Neuronal stem cell (in vitro differentiated cells): ENCODE measurements around the gene SLC22A23.
A peak's percentile ranks its signal among the peaks of the same experiment; 100 is the strongest.

Source experiments
- DNase-seq: peaks from one replicate; pipeline ENCODE4 v3.0.0-alpha.2; 2013; ENCODE audit warnings: low spot score
- H2AFZ ChIP-seq: one replicate; pipeline ENCODE4 v1.6.1; 2013; ENCODE audit warnings: mild to moderate bottlenecking, low read length, inconsistent platforms
- H2AK5ac ChIP-seq: 2 replicates; pipeline ENCODE4 v1.6.1; 2013; ENCODE audit warnings: low read depth, mild to moderate bottlenecking, inconsistent platforms, low read length, moderate library complexity, mixed read lengths
- H2BK120ac ChIP-seq: 2 replicates; pipeline ENCODE4 v1.6.1; 2013; ENCODE audit warnings: low read depth, mild to moderate bottlenecking, inconsistent platforms, low read length, moderate library complexity, mixed read lengths
- H2BK12ac ChIP-seq: one replicate; pipeline ENCODE4 v1.6.1; 2013; ENCODE audit warnings: low read length, inconsistent platforms
- H2BK15ac ChIP-seq: 2 replicates; pipeline ENCODE4 v1.6.1; 2013; ENCODE audit warnings: mild to moderate bottlenecking, low read length, inconsistent platforms, mixed read lengths
- H2BK5ac ChIP-seq: one replicate; pipeline ENCODE4 v1.6.1; 2013; ENCODE audit warnings: inconsistent platforms, mild to moderate bottlenecking, low read length, moderate library complexity
- H3K14ac ChIP-seq: one replicate; pipeline ENCODE4 v1.6.1; 2013; ENCODE audit warnings: low read length, inconsistent platforms
- H3K18ac ChIP-seq: 2 replicates; pipeline ENCODE4 v1.6.1; 2013; ENCODE audit warnings: low read length, inconsistent platforms
- H3K23ac ChIP-seq: 2 replicates; pipeline ENCODE4 v1.6.1; 2013; ENCODE audit warnings: low read depth, mild to moderate bottlenecking, mixed read lengths, low read length, inconsistent platforms; ENCODE audit not compliant: poor library complexity
- H3K27ac ChIP-seq: replicated peaks from 3 replicates; pipeline ENCODE4 v1.5.1; 2013; ENCODE audit warnings: low read length, inconsistent platforms
- H3K27me3 ChIP-seq, 3 experiments: 2 replicates each; pipeline ENCODE4 v1.6.1; 2013; ENCODE audit warnings: low read length in 3 of 3, mild to moderate bottlenecking in 2 of 3, inconsistent platforms in 1 of 3, low read depth in 1 of 3, mixed read lengths in 1 of 3, moderate library complexity in 1 of 3; ENCODE audit not compliant: control insufficient read depth in 3 of 3, insufficient read depth in 3 of 3
- H3K36me3 ChIP-seq, 2 donors: replicated peaks in 1 of 2; 2 replicates each; pipeline ENCODE4 v1.6.1; 2013; ENCODE audit warnings: low read length in 2 of 2; ENCODE audit not compliant: control insufficient read depth in 2 of 2, insufficient read depth in 2 of 2
- H3K4ac ChIP-seq: 2 replicates; pipeline ENCODE4 v1.6.1; 2013; ENCODE audit warnings: inconsistent platforms, mild to moderate bottlenecking, low read length, moderate library complexity
- H3K4me1 ChIP-seq, 2 donors: 1 replicate in 1 of 2; 2 replicates in 1 of 2; pipeline ENCODE4 v1.6.1; 2013; ENCODE audit warnings: low read length in 2 of 2, low read depth in 1 of 2; ENCODE audit not compliant: control insufficient read depth in 2 of 2, insufficient read depth in 1 of 2
- H3K4me2 ChIP-seq: one replicate; pipeline ENCODE4 v1.6.1; 2013; ENCODE audit warnings: mild to moderate bottlenecking, low read length, inconsistent platforms; ENCODE audit not compliant: insufficient read depth, poor library complexity, severe bottlenecking
- H3K4me3 ChIP-seq, 2 donors: 2 replicates each; pipeline ENCODE4 v1.5.1; 2013; ENCODE audit warnings: low read length in 2 of 2, mild to moderate bottlenecking in 2 of 2, inconsistent platforms in 1 of 2, moderate library complexity in 1 of 2
- H3K79me1 ChIP-seq: one replicate; pipeline ENCODE4 v1.6.1; 2013; ENCODE audit warnings: low read depth, mild to moderate bottlenecking, inconsistent platforms, low read length, moderate library complexity
- H3K9ac ChIP-seq: one replicate; pipeline ENCODE4 v1.6.1; 2013; ENCODE audit warnings: mild to moderate bottlenecking, low read depth, low read length, inconsistent platforms; ENCODE audit not compliant: poor library complexity
- H3K9me3 ChIP-seq, 2 donors: replicated peaks in 1 of 2; 2 replicates each; pipeline versions ENCODE3 to v1.6.1; 2013; ENCODE audit warnings: low read length in 2 of 2, mild to moderate bottlenecking in 2 of 2, inconsistent platforms in 1 of 2, low read depth in 1 of 2, mixed read lengths in 1 of 2, moderate library complexity in 1 of 2; ENCODE audit not compliant: control insufficient read depth in 2 of 2, insufficient read depth in 1 of 2
- H4K8ac ChIP-seq: one replicate; pipeline ENCODE4 v1.6.1; 2013; ENCODE audit warnings: low read depth, mild to moderate bottlenecking, inconsistent platforms, low read length, moderate library complexity
- H4K91ac ChIP-seq: one replicate; pipeline ENCODE4 v1.6.1; 2013; ENCODE audit warnings: low read length, low read depth, mild to moderate bottlenecking, inconsistent platforms; ENCODE audit not compliant: poor library complexity
- WGBS, 2 donors: extraction: QIAGEN DNeasy Blood & Tissue Kit; methylation state at CpG; one replicate each; pipeline ENCODE4 v1.1.7; 2013; ENCODE audit warnings: missing lambda C conversion rate in 2 of 2, mixed read lengths in 1 of 2; ENCODE audit not compliant: insufficient read length in 2 of 2, insufficient replicate concordance in 1 of 2; ENCODE audit errors: extremely low coverage in 2 of 2; 5-methylcytosine and 5-hydroxymethylcytosine counted together

The SLC22A23 gene

GRCh38 chr6:3230900-3231246 is 226.0 kb downstream of the SLC22A23 start:
- DNase-seq = peak; percentile 74
- no CpG with 5 or more reads among the region's 11 CpGs for whole genome bisulfite sequencing, 2 donors
- peak overlapping the region; percentile 98 for H2BK5ac ChIP-seq
- H3K4me3 ChIP-seq = peak overlapping the region; percentile 85 to 95
- H4K8ac ChIP-seq = no peak overlapping the region
- H3K27me3 ChIP-seq = no peaks in the 10 kb centered on the region
- H3K18ac ChIP-seq = peak overlapping the region; percentile 96
- no peak overlapping the region for H2BK12ac ChIP-seq
- H3K4me2 ChIP-seq = peak overlapping the region; percentile 93
- H3K23ac ChIP-seq = no peak overlapping the region
- peak overlapping the region; percentile 28 for H3K14ac ChIP-seq
- peak overlapping the region; percentile 61 for H2AK5ac ChIP-seq
- peak overlapping the region; percentile 81 for H2AFZ ChIP-seq
- peaks cover 3 to 11% of the 10 kb centered on the region in 2 donors for H3K36me3 ChIP-seq
- no peaks in the 10 kb centered on the region for H3K9me3 ChIP-seq
- H3K9ac ChIP-seq = peak overlapping the region; percentile 92
- H3K27ac ChIP-seq = peak overlapping the region; percentile 95
- peak overlapping the region; percentile 1 for H3K4ac ChIP-seq
- peaks cover 13% of the 10 kb centered on the region for H3K79me1 ChIP-seq
- peaks cover 10% of the 10 kb centered on the region in 2 donors for H3K4me1 ChIP-seq
- H4K91ac ChIP-seq = no peak overlapping the region
- H2BK120ac ChIP-seq = peak overlapping the region; percentile 36
- H2BK15ac ChIP-seq = peak overlapping the region; percentile 8

- Histone ChIP-seq H3K4me3 (peak overlapping the region; percentile 83 to 95), H3K27ac (no peak overlapping the region), H2BK120ac (no peak overlapping the region)
Measured at GRCh38 chr6:3230256-3230882, 226.5 kb downstream of the SLC22A23 start.

GRCh38 chr6:3229566-3230178 is 227.2 kb downstream of the SLC22A23 start:
- H3K4me2 ChIP-seq = peak overlapping the region; percentile 94
- peak overlapping the region; percentile 83 to 95 for H3K4me3 ChIP-seq
- H2AK5ac ChIP-seq = peak overlapping the region; percentile 92
- H2BK12ac ChIP-seq = peak overlapping the region; percentile 49
- H3K4me1 ChIP-seq = peaks cover 11% of the 10 kb centered on the region in 2 donors
- H2BK120ac ChIP-seq = peak overlapping the region; percentile 98
- peak overlapping the region; percentile 93 for H3K27ac ChIP-seq
- H4K8ac ChIP-seq = no peak overlapping the region
- peak overlapping the region; percentile 97 for H2BK15ac ChIP-seq
- no peaks in the 10 kb centered on the region for H3K27me3 ChIP-seq
- peak; percentile 66 for DNase-seq
- peaks cover 13% of the 10 kb centered on the region for H3K79me1 ChIP-seq
- H3K9ac ChIP-seq = peak overlapping the region; percentile 75
- H2BK5ac ChIP-seq = peak overlapping the region; percentile 93
- no peak overlapping the region for H3K14ac ChIP-seq
- H4K91ac ChIP-seq = no peak overlapping the region
- no peaks in the 10 kb centered on the region for H3K9me3 ChIP-seq
- peak overlapping the region; percentile 100 for H3K18ac ChIP-seq
- peak overlapping the region; percentile 75 for H3K23ac ChIP-seq
- H3K36me3 ChIP-seq = peaks cover 3 to 12% of the 10 kb centered on the region in 2 donors
- peak overlapping the region; percentile 36 for H2AFZ ChIP-seq
- WGBS, 2 donors = no CpG with 5 or more reads among the region's 28 CpGs
- H3K4ac ChIP-seq = no peak overlapping the region

More at GRCh38 chr6:3230256-3230882, 226.5 kb downstream of the SLC22A23 start:
- Histone ChIP-seq H3K4me2 (peak overlapping the region; percentile 94), H3K4me1 (peaks cover 11% of the 10 kb centered on the region in 2 donors), H3K9ac (no peak overlapping the region), H3K18ac (no peak overlapping the region), H3K9me3 (no peaks in the 10 kb centered on the region), H2AFZ (peak overlapping the region; percentile 36), H2BK12ac (no peak overlapping the region), H2AK5ac (no peak overlapping the region), H3K27me3 (no peaks in the 10 kb centered on the region), H2BK15ac (no peak overlapping the region), H3K4ac (no peak overlapping the region), H3K36me3 (peaks cover 3 to 12% of the 10 kb centered on the region in 2 donors), H3K23ac (no peak overlapping the region), H4K91ac (no peak overlapping the region), H2BK5ac (no peak overlapping the region), H3K79me1 (peaks cover 13% of the 10 kb centered on the region), H4K8ac (no peak overlapping the region), H3K14ac (no peak overlapping the region)
- DNase-seq = no peak
- WGBS, 2 donors = no CpG with 5 or more reads among the region's 11 CpGs
